Thymus (tissue), 11 donors: ENCODE measurements around the gene GPR146. TPM values are rescaled to one million over a fixed set of nuclear protein-coding genes. Genes with fewer than 3 reads are reported as not detected.

Source experiments
- DNase-seq, 9 donors: peaks; one replicate each; pipeline ENCODE4 v3.0.0-alpha.2; 2013; ENCODE audit warnings: low spot score in 9 of 9, low read depth in 6 of 9, missing footprints in 1 of 9
- H3K27ac ChIP-seq, 2 donors: one replicate each; pipeline ENCODE4 v1.5.1; 2013; ENCODE audit warnings: control low read depth in 1 of 2, low read depth in 1 of 2, low read length in 1 of 2, mild to moderate bottlenecking in 1 of 2, moderate library complexity in 1 of 2
- H3K27me3 ChIP-seq, 2 donors: one replicate each; pipeline ENCODE4 v1.5.1; 2013; ENCODE audit warnings: low read length in 1 of 2; ENCODE audit not compliant: control insufficient read depth in 2 of 2, insufficient read depth in 1 of 2
- H3K36me3 ChIP-seq, 2 donors: one replicate each; pipeline ENCODE4 v1.5.1; 2013; ENCODE audit warnings: low read length in 1 of 2, mild to moderate bottlenecking in 1 of 2, moderate library complexity in 1 of 2; ENCODE audit not compliant: control insufficient read depth in 2 of 2, insufficient read depth in 2 of 2
- H3K4me1 ChIP-seq, 2 donors: one replicate each; pipeline ENCODE4 v1.5.1; 2013; ENCODE audit warnings: low read length in 2 of 2; ENCODE audit not compliant: control insufficient read depth in 2 of 2, insufficient read depth in 2 of 2
- H3K4me3 ChIP-seq, 2 donors: one replicate each; pipeline ENCODE4 v1.5.1; 2013; ENCODE audit warnings: low read length in 2 of 2, control low read depth in 1 of 2, mild to moderate bottlenecking in 1 of 2
- H3K9me3 ChIP-seq, 2 donors: one replicate each; pipeline ENCODE4 v1.5.1; 2013; ENCODE audit warnings: low read length in 1 of 2, mild to moderate bottlenecking in 1 of 2; ENCODE audit not compliant: control insufficient read depth in 2 of 2, insufficient read depth in 1 of 2
- WGBS: extraction: QIAGEN DNeasy Blood & Tissue Kit; methylation state at CpG from one replicate; pipeline ENCODE4 v1.1.7; 2013; 5-methylcytosine and 5-hydroxymethylcytosine counted together
- polyA plus RNA-seq: library from polyadenylated mRNA; stranded (reverse); fragments of 200-250 nt; gene quantifications from one replicate; pipeline ENCODE4 v1.2.3, GENCODE V29; 2013
- total RNA-seq: library from RNA; stranded (reverse); fragments of 120-200 nt; gene quantifications from one replicate; pipeline ENCODE4 v1.2.4, GENCODE V29; 2013
- donor health status: healthy.

Gene GPR146
- total and polyA plus RNA-seq, 2 donors = 2.7 to 12.6 TPM

- Histone ChIP-seq H3K4me3 (no peak overlapping the region), H3K4me1 (peaks cover 0 to 2% of the 10 kb centered on the region in 2 donors), H3K36me3 (peaks cover 0 to 4% of the 10 kb centered on the region in 2 donors), H3K27ac (no peak overlapping the region), H3K27me3 (no peaks in the 10 kb centered on the region), H3K9me3 (no peaks in the 10 kb centered on the region)
- DNase-seq = no peak
- 97% methylated on average over 22 of the region's 22 CpGs for WGBS
These were observed 34.6 kb upstream of the GPR146 start for GRCh38 chr7:1009747-1010146.

GRCh38 chr7:1010226-1010625, 34.1 kb upstream of the GPR146 start:
- H3K4me1 ChIP-seq = peaks cover 0 to 2% of the 10 kb centered on the region in 2 donors
- no peak overlapping the region for H3K27ac ChIP-seq
- H3K36me3 ChIP-seq = peaks cover 0 to 4% of the 10 kb centered on the region in 2 donors
- DNase-seq = no peak
- H3K4me3 ChIP-seq = no peak overlapping the region
- H3K9me3 ChIP-seq = no peaks in the 10 kb centered on the region
- 95% methylated on average over 13 of the region's 13 CpGs for WGBS
- H3K27me3 ChIP-seq = no peaks in the 10 kb centered on the region

- Histone ChIP-seq H3K4me1 (peaks cover 0 to 5% of the 10 kb centered on the region in 2 donors), H3K27ac (no peak overlapping the region), H3K9me3 (no peaks in the 10 kb centered on the region), H3K36me3 (peaks cover 0 to 4% of the 10 kb centered on the region in 2 donors), H3K4me3 (no peak overlapping the region), H3K27me3 (no peaks in the 10 kb centered on the region)
- DNase-seq = no peak
- WGBS = 92% methylated on average over 13 of the region's 13 CpGs
These were observed 32.9 kb upstream of the GPR146 start for GRCh38 chr7:1011297-1012003.

GRCh38 chr7:1012004-1012715, 32.2 kb upstream of the GPR146 start:
- Histone ChIP-seq H3K9me3 (no peaks in the 10 kb centered on the region), H3K27me3 (no peaks in the 10 kb centered on the region), H3K27ac (no peak overlapping the region), H3K4me3 (no peak overlapping the region), H3K4me1 (peaks cover 0 to 5% of the 10 kb centered on the region in 2 donors), H3K36me3 (peaks cover 0 to 4% of the 10 kb centered on the region in 2 donors)
- no peak for DNase-seq
- WGBS = 64% methylated on average over 32 of the region's 32 CpGs

- Histone ChIP-seq H3K36me3 (peaks cover 0 to 4% of the 10 kb centered on the region in 2 donors), H3K9me3 (no peaks in the 10 kb centered on the region), H3K4me3 (no peak overlapping the region), H3K27ac (no peak overlapping the region), H3K27me3 (no peaks in the 10 kb centered on the region), H3K4me1 (peaks cover 0 to 5% of the 10 kb centered on the region in 2 donors)
- no peak for DNase-seq
- WGBS = 90% methylated on average over 30 of the region's 30 CpGs
These were observed 31.6 kb upstream of the GPR146 start for GRCh38 chr7:1012716-1013095.

- Histone ChIP-seq H3K27ac (no peak overlapping the region), H3K4me1 (peaks cover 0 to 5% of the 10 kb centered on the region in 2 donors), H3K4me3 (no peak overlapping the region), H3K36me3 (peaks cover 0 to 4% of the 10 kb centered on the region in 2 donors), H3K27me3 (no peaks in the 10 kb centered on the region), H3K9me3 (no peaks in the 10 kb centered on the region)
- 95% methylated on average over 11 of the region's 11 CpGs for WGBS
- no peak for DNase-seq
These were observed 30.8 kb upstream of the GPR146 start for GRCh38 chr7:1013581-1013980.

GRCh38 chr7:1014681-1015080, 29.7 kb upstream of the GPR146 start:
- no peak for DNase-seq
- Histone ChIP-seq H3K36me3 (no peaks in the 10 kb centered on the region), H3K9me3 (peaks cover 0 to 3% of the 10 kb centered on the region in 2 donors), H3K4me3 (no peak overlapping the region), H3K4me1 (peaks cover 0 to 5% of the 10 kb centered on the region in 2 donors), H3K27ac (no peak overlapping the region), H3K27me3 (no peaks in the 10 kb centered on the region)
- 92% methylated on average over 20 of the region's 20 CpGs for WGBS

- no peak for DNase-seq
- no peak overlapping the region for H3K4me3 ChIP-seq
- H3K9me3 ChIP-seq = peaks cover 0 to 8% of the 10 kb centered on the region in 2 donors
- H3K4me1 ChIP-seq = peaks cover 0 to 5% of the 10 kb centered on the region in 2 donors
- H3K27ac ChIP-seq = no peak overlapping the region
- H3K36me3 ChIP-seq = no peaks in the 10 kb centered on the region
- WGBS = 91% methylated on average over 28 of the region's 28 CpGs
- H3K27me3 ChIP-seq = no peaks in the 10 kb centered on the region
These were observed 28.9 kb upstream of the GPR146 start for GRCh38 chr7:1015196-1016121.
